Liver (tissue), 9 donors: Measurements from ENCODE around the gene MYOM1. TPM values are rescaled to one million over a fixed set of nuclear protein-coding genes. Genes with fewer than 3 reads are reported as not detected.

Experiments
- DNase-seq: peaks from one replicate; pipeline ENCODE4 v3.0.0-alpha.2; 2017; ENCODE audit warnings: low spot score
- H3K27ac ChIP-seq, 2 donors: one replicate each; pipeline ENCODE4 v1.7.0; 2013; ENCODE audit warnings: inconsistent platforms in 2 of 2, low read length in 2 of 2, control low read depth in 1 of 2, low read depth in 1 of 2, mild to moderate bottlenecking in 1 of 2
- H3K27me3 ChIP-seq, 4 donors: one replicate each; pipeline versions ENCODE4 v1.6.1 to v1.7.0; 2013; ENCODE audit warnings: low read length in 3 of 4, inconsistent platforms in 1 of 4, mild to moderate bottlenecking in 1 of 4, moderate library complexity in 1 of 4; ENCODE audit not compliant: control insufficient read depth in 4 of 4, insufficient read depth in 4 of 4
- H3K36me3 ChIP-seq, 4 donors: one replicate each; pipeline versions ENCODE4 v1.6.1 to v1.7.0; 2013; ENCODE audit warnings: low read length in 3 of 4, mild to moderate bottlenecking in 3 of 4, low read depth in 1 of 4, moderate library complexity in 1 of 4; ENCODE audit not compliant: control insufficient read depth in 4 of 4, insufficient read depth in 3 of 4
- H3K4me1 ChIP-seq, 4 donors: one replicate each; pipeline versions ENCODE4 v1.6.1 to v1.7.0; 2013; ENCODE audit warnings: low read length in 3 of 4, mild to moderate bottlenecking in 3 of 4, moderate library complexity in 1 of 4; ENCODE audit not compliant: control insufficient read depth in 4 of 4, insufficient read depth in 4 of 4
- H3K4me3 ChIP-seq, 3 donors: one replicate each; pipeline versions ENCODE4 v1.6.1 to v1.7.0; 2013; ENCODE audit warnings: low read length in 3 of 3, control low read depth in 1 of 3, low read depth in 1 of 3, mild to moderate bottlenecking in 1 of 3
- H3K9ac ChIP-seq, 2 donors: one replicate each; pipeline ENCODE4 v1.7.0; 2013; ENCODE audit warnings: low read length in 2 of 2, mild to moderate bottlenecking in 2 of 2, moderate library complexity in 2 of 2, control low read depth in 1 of 2, low read depth in 1 of 2
- H3K9me3 ChIP-seq, 4 donors: one replicate each; pipeline versions ENCODE4 v1.6.1 to v1.7.0; 2013; ENCODE audit warnings: low read length in 3 of 4; ENCODE audit not compliant: control insufficient read depth in 4 of 4
- EGR1 ChIP-seq, 2 donors: IDR thresholded peaks; 2 replicates each; pipeline ENCODE4 v1.6.1; 2016 to 2018; ENCODE audit warnings: antibody characterized with exemption in 2 of 2, low read depth in 2 of 2
- FOXA1 ChIP-seq: IDR thresholded peaks from 2 replicates; pipeline ENCODE4 v1.6.1; 2016; ENCODE audit warnings: antibody characterized with exemption
- FOXA2 ChIP-seq: IDR thresholded peaks from 2 replicates; pipeline ENCODE4 v1.6.1; 2016; ENCODE audit warnings: antibody characterized with exemption
- GABPA ChIP-seq, 2 donors: IDR thresholded peaks in 1 of 2; conservative IDR thresholded peaks in 1 of 2; 2 replicates each; pipeline ENCODE4 v1.6.1; 2016; ENCODE audit warnings: antibody characterized with exemption in 2 of 2, mild to moderate bottlenecking in 1 of 2, moderate library complexity in 1 of 2
- HNF4A ChIP-seq, 2 donors: conservative IDR thresholded peaks; 2 replicates each; pipeline ENCODE4 v1.6.1; 2016; ENCODE audit warnings: antibody characterized with exemption in 2 of 2, mild to moderate bottlenecking in 2 of 2
- JUND ChIP-seq, 2 donors: IDR thresholded peaks; 2 replicates each; pipeline ENCODE4 v1.6.1; 2016; ENCODE audit warnings: antibody characterized with exemption in 2 of 2
- NR2F2 ChIP-seq: IDR thresholded peaks from 2 replicates; pipeline ENCODE4 v1.6.1; 2016; ENCODE audit warnings: antibody characterized with exemption
- RAD21 ChIP-seq, 2 donors: IDR thresholded peaks; 2 replicates each; pipeline ENCODE4 v1.6.1; 2016; ENCODE audit warnings: antibody characterized with exemption in 2 of 2, mild to moderate bottlenecking in 2 of 2
- RXRA ChIP-seq, 2 donors: IDR thresholded peaks; 2 replicates each; pipeline ENCODE4 v1.6.1; 2017 to 2018; ENCODE audit warnings: antibody characterized with exemption in 2 of 2, mild to moderate bottlenecking in 1 of 2
- SP1 ChIP-seq: IDR thresholded peaks from 2 replicates; pipeline ENCODE4 v1.6.1; 2018; ENCODE audit warnings: antibody characterized with exemption, mild to moderate bottlenecking
- TAF1 ChIP-seq: conservative IDR thresholded peaks from 2 replicates; pipeline ENCODE4 v1.6.1; 2016; ENCODE audit warnings: antibody characterized with exemption, mild to moderate bottlenecking
- YY1 ChIP-seq: IDR thresholded peaks from 2 replicates; pipeline ENCODE4 v1.6.1; 2016; ENCODE audit warnings: antibody characterized with exemption, mild to moderate bottlenecking
- WGBS: extraction: QIAGEN DNeasy Blood & Tissue Kit; methylation state at CpG from one replicate; pipeline ENCODE4 v1.1.7; 2013; 5-methylcytosine and 5-hydroxymethylcytosine counted together
- polyA plus RNA-seq, 2 donors: library from polyadenylated mRNA; stranded (reverse) in 1 of 2; unstranded in 1 of 2; fragments of 200-250 nt in 1 of 2; fragments of >200 nt in 1 of 2; fragmentation: Nextera tagmentation in 1 of 2; extraction: Ambion mirVana in 1 of 2; gene quantifications; one replicate each; pipeline versions ENCODE4 v1.2.1 to v1.2.3, GENCODE V29; 2013 to 2015
- total RNA-seq, 2 donors: library from RNA; depleted of rRNA; stranded (reverse); fragments of >200 nt; gene quantifications; one replicate each; pipeline ENCODE4 v1.2.3, GENCODE V29; 2014
- TF ChIP-seq, protein P1 (sequence below): IDR thresholded peaks from 2 replicates; pipeline ENCODE4 v1.6.1; 2016; ENCODE audit warnings: antibody characterized with exemption
- TF ChIP-seq, protein P2 (sequence below): IDR thresholded peaks from 2 replicates; pipeline ENCODE4 v1.6.1; 2016; ENCODE audit warnings: antibody characterized with exemption
- TF ChIP-seq, protein P3 (sequence below): IDR thresholded peaks from 2 replicates; pipeline ENCODE4 v1.6.1; 2016; ENCODE audit warnings: antibody characterized with exemption, mild to moderate bottlenecking
- TF ChIP-seq, protein P4 (sequence below): fragments of 150-350 bp; IDR thresholded peaks from 2 replicates; pipeline ENCODE4 v1.5.1; 2017; ENCODE audit warnings: improper control_type of control experiment, low read depth, low read length; ENCODE audit not compliant: missing input control
- TF ChIP-seq, protein P5 (sequence below): IDR thresholded peaks from 2 replicates; pipeline ENCODE4 v1.6.1; 2016; ENCODE audit warnings: antibody characterized with exemption
- donor health status: healthy.
- donor health status: healthy.
- donor health status: healthy.
- donor health status: healthy.
- donor health status: healthy.

The MYOM1 gene
- total and polyA plus RNA-seq, 4 donors = 10.1 to 48.4 (median 21.3) TPM

DNA sequence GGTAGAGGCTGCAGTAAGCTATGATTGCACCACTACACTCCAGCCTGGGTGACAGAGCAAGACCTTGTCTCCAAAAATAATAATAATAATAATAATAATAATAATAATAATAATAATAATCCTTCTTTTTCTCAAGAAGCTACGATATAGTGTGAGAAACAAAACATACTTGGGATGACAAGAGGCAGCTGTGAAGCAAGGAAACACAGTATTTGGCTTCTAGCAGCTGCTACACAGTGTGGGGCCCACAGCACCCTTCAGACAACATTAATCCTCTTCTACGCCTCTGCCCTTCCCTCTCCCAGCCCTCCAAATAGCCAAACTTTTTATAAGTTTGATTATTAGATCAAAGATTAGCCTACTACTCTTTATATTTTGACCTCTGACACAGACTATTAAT is 62.2 kb downstream of the MYOM1 start:
- H3K4me3 ChIP-seq = no peak overlapping the region
- H3K27me3 ChIP-seq = no peaks in the 10 kb centered on the region
- no peak overlapping the region for H3K27ac ChIP-seq
- over 99% methylated on average over 2 of the region's 2 CpGs for WGBS
- H3K36me3 ChIP-seq = peaks cover 0 to 3% (median 0%) of the 10 kb centered on the region in 4 donors
- no peaks in the 10 kb centered on the region for H3K9me3 ChIP-seq
- H3K4me1 ChIP-seq = peaks cover 2 to 6% (median 4%) of the 10 kb centered on the region in 4 donors
- no peak for DNase-seq
- no peak overlapping the region for H3K9ac ChIP-seq
- no peak for TF ChIP-seq RXRA (IDR thresholded peaks at IDR 0.05)
- no peak for TF ChIP-seq TAF1
- no peak for TF ChIP-seq FOXA1
- no peak for TF ChIP-seq GABPA (IDR thresholded peaks at IDR 0.05 in 1 of 2, conservative IDR thresholded peaks at IDR 0.05 in 1 of 2)
- TF ChIP-seq HNF4A (conservative IDR thresholded peaks at IDR 0.05) = no peak
- TF ChIP-seq NR2F2 = no peak
- TF ChIP-seq, protein P1, sequence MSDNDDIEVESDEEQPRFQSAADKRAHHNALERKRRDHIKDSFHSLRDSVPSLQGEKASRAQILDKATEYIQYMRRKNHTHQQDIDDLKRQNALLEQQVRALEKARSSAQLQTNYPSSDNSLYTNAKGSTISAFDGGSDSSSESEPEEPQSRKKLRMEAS = no peak
- TF ChIP-seq SP1 = no peak
- TF ChIP-seq, protein P2, sequence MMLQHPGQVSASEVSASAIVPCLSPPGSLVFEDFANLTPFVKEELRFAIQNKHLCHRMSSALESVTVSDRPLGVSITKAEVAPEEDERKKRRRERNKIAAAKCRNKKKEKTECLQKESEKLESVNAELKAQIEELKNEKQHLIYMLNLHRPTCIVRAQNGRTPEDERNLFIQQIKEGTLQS = no peak
- TF ChIP-seq EGR1 (IDR thresholded peaks at IDR 0.05; ENCODE audit: low read depth in 2 of 2) = no peak
- no peak for TF ChIP-seq FOXA2
- TF ChIP-seq, protein P3, sequence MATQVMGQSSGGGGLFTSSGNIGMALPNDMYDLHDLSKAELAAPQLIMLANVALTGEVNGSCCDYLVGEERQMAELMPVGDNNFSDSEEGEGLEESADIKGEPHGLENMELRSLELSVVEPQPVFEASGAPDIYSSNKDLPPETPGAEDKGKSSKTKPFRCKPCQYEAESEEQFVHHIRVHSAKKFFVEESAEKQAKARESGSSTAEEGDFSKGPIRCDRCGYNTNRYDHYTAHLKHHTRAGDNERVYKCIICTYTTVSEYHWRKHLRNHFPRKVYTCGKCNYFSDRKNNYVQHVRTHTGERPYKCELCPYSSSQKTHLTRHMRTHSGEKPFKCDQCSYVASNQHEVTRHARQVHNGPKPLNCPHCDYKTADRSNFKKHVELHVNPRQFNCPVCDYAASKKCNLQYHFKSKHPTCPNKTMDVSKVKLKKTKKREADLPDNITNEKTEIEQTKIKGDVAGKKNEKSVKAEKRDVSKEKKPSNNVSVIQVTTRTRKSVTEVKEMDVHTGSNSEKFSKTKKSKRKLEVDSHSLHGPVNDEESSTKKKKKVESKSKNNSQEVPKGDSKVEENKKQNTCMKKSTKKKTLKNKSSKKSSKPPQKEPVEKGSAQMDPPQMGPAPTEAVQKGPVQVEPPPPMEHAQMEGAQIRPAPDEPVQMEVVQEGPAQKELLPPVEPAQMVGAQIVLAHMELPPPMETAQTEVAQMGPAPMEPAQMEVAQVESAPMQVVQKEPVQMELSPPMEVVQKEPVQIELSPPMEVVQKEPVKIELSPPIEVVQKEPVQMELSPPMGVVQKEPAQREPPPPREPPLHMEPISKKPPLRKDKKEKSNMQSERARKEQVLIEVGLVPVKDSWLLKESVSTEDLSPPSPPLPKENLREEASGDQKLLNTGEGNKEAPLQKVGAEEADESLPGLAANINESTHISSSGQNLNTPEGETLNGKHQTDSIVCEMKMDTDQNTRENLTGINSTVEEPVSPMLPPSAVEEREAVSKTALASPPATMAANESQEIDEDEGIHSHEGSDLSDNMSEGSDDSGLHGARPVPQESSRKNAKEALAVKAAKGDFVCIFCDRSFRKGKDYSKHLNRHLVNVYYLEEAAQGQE = no peak
- TF ChIP-seq, protein P4, sequence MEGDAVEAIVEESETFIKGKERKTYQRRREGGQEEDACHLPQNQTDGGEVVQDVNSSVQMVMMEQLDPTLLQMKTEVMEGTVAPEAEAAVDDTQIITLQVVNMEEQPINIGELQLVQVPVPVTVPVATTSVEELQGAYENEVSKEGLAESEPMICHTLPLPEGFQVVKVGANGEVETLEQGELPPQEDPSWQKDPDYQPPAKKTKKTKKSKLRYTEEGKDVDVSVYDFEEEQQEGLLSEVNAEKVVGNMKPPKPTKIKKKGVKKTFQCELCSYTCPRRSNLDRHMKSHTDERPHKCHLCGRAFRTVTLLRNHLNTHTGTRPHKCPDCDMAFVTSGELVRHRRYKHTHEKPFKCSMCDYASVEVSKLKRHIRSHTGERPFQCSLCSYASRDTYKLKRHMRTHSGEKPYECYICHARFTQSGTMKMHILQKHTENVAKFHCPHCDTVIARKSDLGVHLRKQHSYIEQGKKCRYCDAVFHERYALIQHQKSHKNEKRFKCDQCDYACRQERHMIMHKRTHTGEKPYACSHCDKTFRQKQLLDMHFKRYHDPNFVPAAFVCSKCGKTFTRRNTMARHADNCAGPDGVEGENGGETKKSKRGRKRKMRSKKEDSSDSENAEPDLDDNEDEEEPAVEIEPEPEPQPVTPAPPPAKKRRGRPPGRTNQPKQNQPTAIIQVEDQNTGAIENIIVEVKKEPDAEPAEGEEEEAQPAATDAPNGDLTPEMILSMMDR = no peak
- TF ChIP-seq JUND (IDR thresholded peaks at IDR 0.05) = no peak
- TF ChIP-seq YY1 = no peak
- TF ChIP-seq, protein P5, sequence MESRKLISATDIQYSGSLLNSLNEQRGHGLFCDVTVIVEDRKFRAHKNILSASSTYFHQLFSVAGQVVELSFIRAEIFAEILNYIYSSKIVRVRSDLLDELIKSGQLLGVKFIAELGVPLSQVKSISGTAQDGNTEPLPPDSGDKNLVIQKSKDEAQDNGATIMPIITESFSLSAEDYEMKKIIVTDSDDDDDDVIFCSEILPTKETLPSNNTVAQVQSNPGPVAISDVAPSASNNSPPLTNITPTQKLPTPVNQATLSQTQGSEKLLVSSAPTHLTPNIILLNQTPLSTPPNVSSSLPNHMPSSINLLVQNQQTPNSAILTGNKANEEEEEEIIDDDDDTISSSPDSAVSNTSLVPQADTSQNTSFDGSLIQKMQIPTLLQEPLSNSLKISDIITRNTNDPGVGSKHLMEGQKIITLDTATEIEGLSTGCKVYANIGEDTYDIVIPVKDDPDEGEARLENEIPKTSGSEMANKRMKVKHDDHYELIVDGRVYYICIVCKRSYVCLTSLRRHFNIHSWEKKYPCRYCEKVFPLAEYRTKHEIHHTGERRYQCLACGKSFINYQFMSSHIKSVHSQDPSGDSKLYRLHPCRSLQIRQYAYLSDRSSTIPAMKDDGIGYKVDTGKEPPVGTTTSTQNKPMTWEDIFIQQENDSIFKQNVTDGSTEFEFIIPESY = no peak

DNA sequence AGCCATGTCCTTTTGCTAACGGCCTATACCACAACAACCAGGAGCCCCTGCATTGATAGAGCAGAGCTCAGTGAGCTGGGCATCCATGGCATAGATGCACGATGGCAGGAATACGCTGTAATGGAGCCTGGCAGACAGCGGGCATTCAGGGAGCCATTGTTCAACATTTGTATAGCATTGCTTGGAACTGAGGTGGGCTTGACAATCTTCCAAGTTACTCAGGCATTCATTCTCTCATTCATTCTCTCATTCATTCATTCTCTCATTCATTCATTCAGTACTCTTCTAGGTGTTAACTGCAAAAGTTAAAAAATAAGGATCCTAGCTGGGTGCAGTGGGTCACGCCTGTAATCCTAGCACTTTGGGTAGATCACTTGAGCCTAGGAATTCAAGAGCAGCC is 62.7 kb downstream of the MYOM1 start:
- Histone ChIP-seq H3K36me3 (peaks cover 0 to 3% (median 0%) of the 10 kb centered on the region in 4 donors), H3K9me3 (no peaks in the 10 kb centered on the region), H3K27ac (no peak overlapping the region), H3K4me1 (peaks cover 2 to 6% (median 4%) of the 10 kb centered on the region in 4 donors), H3K27me3 (no peaks in the 10 kb centered on the region), H3K4me3 (no peak overlapping the region), H3K9ac (no peak overlapping the region)
- TF ChIP-seq FOXA1 (no peak), GABPA (IDR thresholded peaks at IDR 0.05 in 1 of 2, conservative IDR thresholded peaks at IDR 0.05 in 1 of 2) (no peak), YY1 (no peak), JUND (IDR thresholded peaks at IDR 0.05) (no peak), RXRA (IDR thresholded peaks at IDR 0.05) (no peak), RAD21 (IDR thresholded peaks at IDR 0.05) (no peak), EGR1 (IDR thresholded peaks at IDR 0.05; ENCODE audit: low read depth in 2 of 2) (no peak), NR2F2 (no peak), TAF1 (no peak)
- TF ChIP-seq, protein P3 = no peak
- TF ChIP-seq, protein P4 = no peak
- TF ChIP-seq, protein P2 = no peak
- no peak for DNase-seq
- 96% methylated on average over 5 of the region's 5 CpGs for WGBS
